SU-DHL-6 (cell line): ENCODE data around the gene COL4A1.

Experiments
- H2AFZ ChIP-seq: fragments of 200-600 bp; sonication (generic); 2 replicates; pipeline ENCODE4 v1.6.1; 2014; ENCODE audit warnings: low read depth, mild to moderate bottlenecking, moderate library complexity, mixed read lengths, antibody characterized with exemption, low read length; ENCODE audit not compliant: severe bottlenecking
- H3F3A ChIP-seq: fragments of 200-600 bp; shearing (Covaris generic); 2 replicates; pipeline ENCODE4 v1.6.0; 2016; ENCODE audit warnings: antibody characterized with exemption, mild to moderate bottlenecking; ENCODE audit not compliant: insufficient read depth
- H3K27ac ChIP-seq: fragments of 200-600 bp; sonication (generic); 2 replicates; pipeline ENCODE4 v1.5.1; 2016; ENCODE audit warnings: low read depth, mild to moderate bottlenecking, low read length, moderate library complexity, mixed read lengths
- H3K27me3 ChIP-seq: fragments of 200-600 bp; sonication (generic), shearing (Covaris generic); 2 replicates; pipeline ENCODE4 v1.6.0; 2014; ENCODE audit warnings: mild to moderate bottlenecking, low read length
- H3K36me3 ChIP-seq: fragments of 200-600 bp; sonication (generic); 2 replicates; pipeline ENCODE4 v1.6.1; 2014; ENCODE audit warnings: mild to moderate bottlenecking, low read length, mixed read lengths
- H3K4me2 ChIP-seq: fragments of 300-600, 200-600 bp; shearing (Covaris generic), sonication (generic); 2 replicates; pipeline ENCODE4 v1.6.0; 2014; ENCODE audit warnings: low read length, low read depth, mild to moderate bottlenecking; ENCODE audit not compliant: poor library complexity, severe bottlenecking
- H3K4me3 ChIP-seq: fragments of 200-600 bp; sonication (generic); 2 replicates; pipeline ENCODE4 v1.5.1; 2014; ENCODE audit warnings: antibody characterized with exemption, low read length, mild to moderate bottlenecking, mixed read lengths; ENCODE audit not compliant: insufficient read depth, poor library complexity, severe bottlenecking
- H3K79me2 ChIP-seq: fragments of 200-600 bp; sonication (generic); 2 replicates; pipeline ENCODE4 v1.6.1; 2014; ENCODE audit warnings: mild to moderate bottlenecking, low read length, moderate library complexity; ENCODE audit not compliant: insufficient read depth
- H3K9ac ChIP-seq: fragments of 200-600 bp; sonication (generic); 2 replicates; pipeline ENCODE4 v1.7.0; 2014; ENCODE audit warnings: mild to moderate bottlenecking, low read length
- H3K9me2 ChIP-seq: fragments of 200-600 bp; sonication (generic); replicated peaks from 2 replicates; pipeline ENCODE4 v1.6.1; 2014; ENCODE audit warnings: low read length; ENCODE audit not compliant: insufficient read depth
- H3K9me3 ChIP-seq: fragments of 200-600 bp; sonication (generic); 2 replicates; pipeline ENCODE4 v1.6.1; 2014; ENCODE audit warnings: low read length, mixed read lengths; ENCODE audit not compliant: insufficient read depth
- H4K20me1 ChIP-seq: fragments of 200-600 bp; sonication (generic); 2 replicates; pipeline ENCODE4 v1.6.1; 2014; ENCODE audit warnings: low read depth, mild to moderate bottlenecking, antibody characterized with exemption, low read length, moderate library complexity, mixed read lengths
- CTCF ChIP-seq: fragments of 200-600 bp; sonication (generic); IDR thresholded peaks from one replicate; pipeline ENCODE4 v1.5.1; 2017; ENCODE audit warnings: antibody characterized with exemption, mild to moderate bottlenecking, low read length, moderate library complexity; ENCODE audit not compliant: insufficient read depth, poor library complexity, severe bottlenecking
- EZH2phosphoT487 ChIP-seq: fragments of 200-600 bp; sonication (generic), shearing (Covaris generic); conservative IDR thresholded peaks from 2 replicates; pipeline ENCODE4 v1.6.1; 2018; ENCODE audit warnings: mild to moderate bottlenecking, antibody characterized with exemption, low read length, moderate library complexity, mixed read lengths

Gene COL4A1

GRCh38 chr13:110232756-110233155 is 74.2 kb downstream of the COL4A1 start:
- no peaks in the 10 kb centered on the region for H3K27me3 ChIP-seq
- no peak overlapping the region for H3K27ac ChIP-seq
- H4K20me1 ChIP-seq, result no peaks in the 10 kb centered on the region
- no peak overlapping the region for H3K4me2 ChIP-seq
- H2AFZ ChIP-seq, result no peak overlapping the region
- no peak overlapping the region for H3K9ac ChIP-seq
- no peaks in the 10 kb centered on the region for H3K9me2 ChIP-seq
- no peak overlapping the region for H3K4me3 ChIP-seq
- no peaks in the 10 kb centered on the region for H3F3A ChIP-seq
- no peaks in the 10 kb centered on the region for H3K36me3 ChIP-seq
- no peak for TF ChIP-seq EZH2phosphoT487
- no peak for TF ChIP-seq CTCF
- H3K79me2 ChIP-seq, result no peaks in the 10 kb centered on the region
- H3K9me3 ChIP-seq, result no peaks in the 10 kb centered on the region

- Histone ChIP-seq H2AFZ (no peak overlapping the region), H3K9me2 (no peaks in the 10 kb centered on the region), H3K79me2 (no peaks in the 10 kb centered on the region), H4K20me1 (no peaks in the 10 kb centered on the region), H3F3A (no peaks in the 10 kb centered on the region), H3K9ac (no peak overlapping the region), H3K9me3 (no peaks in the 10 kb centered on the region), H3K27me3 (no peaks in the 10 kb centered on the region), H3K4me3 (no peak overlapping the region), H3K27ac (no peak overlapping the region), H3K36me3 (no peaks in the 10 kb centered on the region), H3K4me2 (no peak overlapping the region)
- TF ChIP-seq EZH2phosphoT487, result no peak
- TF ChIP-seq CTCF, result no peak
Measured at GRCh38 chr13:110232142-110232541, 74.8 kb downstream of the COL4A1 start.

- no peaks in the 10 kb centered on the region for H4K20me1 ChIP-seq
- no peaks in the 10 kb centered on the region for H3K27me3 ChIP-seq
- H3K4me2 ChIP-seq, result no peak overlapping the region
- no peak overlapping the region for H3K9ac ChIP-seq
- no peaks in the 10 kb centered on the region for H3F3A ChIP-seq
- TF ChIP-seq CTCF, result no peak
- no peak for TF ChIP-seq EZH2phosphoT487
- no peak overlapping the region for H3K27ac ChIP-seq
- H3K4me3 ChIP-seq, result no peak overlapping the region
- no peaks in the 10 kb centered on the region for H3K9me3 ChIP-seq
- H3K9me2 ChIP-seq, result no peaks in the 10 kb centered on the region
- H2AFZ ChIP-seq, result no peak overlapping the region
- no peaks in the 10 kb centered on the region for H3K79me2 ChIP-seq
- no peaks in the 10 kb centered on the region for H3K36me3 ChIP-seq
Measured at GRCh38 chr13:110231348-110232047, 75.5 kb downstream of the COL4A1 start.
